Psoas muscle (tissue), 8 donors: ENCODE data around the gene ACACB. TPM values are rescaled to one million over a fixed set of nuclear protein-coding genes. Genes with fewer than 3 reads are reported as not detected.
A peak's percentile ranks its signal among the peaks of the same experiment; 100 is the strongest.
"Not testable (repeated sequence)": the region's sequence is repeated elsewhere in the genome, so short reads cannot be mapped to it uniquely, and the experiment has no call there.

Experiments used
- ATAC-seq, 4 donors: fragments of 200-7000 bp; cut with Tn5 transposase; one replicate each; pipeline ENCODE4 v1.9.1; 2020; ENCODE audit warnings: moderate library complexity in 3 of 4, mild to moderate bottlenecking in 2 of 4
- DNase-seq, 2 donors: peaks; one replicate each; pipeline ENCODE4 v3.0.0-alpha.2; 2020
- H3K27ac ChIP-seq: fragments of 200-600 bp; one replicate; pipeline ENCODE4 v1.8.0; 2022
- H3K27me3 ChIP-seq, 3 donors: fragments of 200-600 bp in 1 of 3; one replicate each; pipeline versions ENCODE4 v1.6.1 to v1.8.0; 2013 to 2022; ENCODE audit warnings: low read length in 2 of 3, mild to moderate bottlenecking in 2 of 3, moderate library complexity in 1 of 3; ENCODE audit not compliant: insufficient read depth in 3 of 3
- H3K36me3 ChIP-seq, 2 donors: fragments of 200-600 bp in 1 of 2; one replicate each; pipeline versions ENCODE4 v1.6.1 to v1.8.0; 2013 to 2022; ENCODE audit warnings: low read depth in 1 of 2, mild to moderate bottlenecking in 1 of 2, moderate library complexity in 1 of 2; ENCODE audit not compliant: insufficient read depth in 1 of 2
- H3K4me1 ChIP-seq: fragments of 200-600 bp; one replicate; pipeline ENCODE4 v1.8.0; 2022
- H3K4me3 ChIP-seq: fragments of 200-600 bp; one replicate; pipeline ENCODE4 v1.8.0; 2022; ENCODE audit warnings: mild to moderate bottlenecking
- H3K9me3 ChIP-seq: fragments of 200-600 bp; one replicate; pipeline ENCODE4 v1.8.0; 2022
- CTCF ChIP-seq: fragments of 200-600 bp; IDR thresholded peaks from one replicate; pipeline ENCODE4 v1.8.0; 2022; ENCODE audit warnings: antibody characterized with exemption
- WGBS, 3 donors: extraction: QIAGEN DNeasy Blood & Tissue Kit; methylation state at CpG; one replicate each; pipeline versions ENCODE4 v1.1.6 to v1.1.7; 2013; 5-methylcytosine and 5-hydroxymethylcytosine counted together
- intact Hi-C, 2 donors: fragments of 100-400 bp; cut with DNase I; formaldehyde crosslinking; loops; one replicate each; pipeline versions ENCODE4 v1.11.0 to v1.14.2; 2022
- polyA plus RNA-seq, 3 donors: library from polyadenylated mRNA; stranded (reverse); fragments of 200-250 nt; gene quantifications; one replicate each; pipeline ENCODE4 v1.2.3, GENCODE V29; 2013
- total RNA-seq, 4 donors: library from RNA; stranded (reverse); fragmentation: NEBNext Ultra II Directional in 2 of 4; extraction: Animal tissue kit (Norgen Biotek cat#: 25700) in 2 of 4; gene quantifications; one replicate each; pipeline versions ENCODE4 v1.2.1 to v1.2.4, GENCODE V29; 2021 to 2023
- donor health status: healthy with polysubstance abuse.
- donor health status: DM: no; HTN: no; CAD: no; lungs with moderate emphysema.
- donor health status: Bipolar disorder and iron deficiency.
- donor health status: healthy.
- donor health status: DM: yes; HTN: yes; CAD: no.
- donor health status: DM: no; HTN: no; CAD: no.
- donor health status: DM: no; HTN: no; CAD: no.
- donor health status: DM: yes; HTN: yes; CAD: no.

ACACB gene
- total and polyA plus RNA-seq, 7 donors = 27.0 to 503 (median 246) TPM

GRCh38 chr12:109166371-109166770 lies 50.0 kb downstream of the ACACB start:
- ATAC-seq (no peak), DNase-seq (no peak)
- WGBS, 3 donors = 88 to 95% (median 90%) methylated on average over 8 to 9 of the region's 9 CpGs
- H3K4me3 ChIP-seq = no peak overlapping the region
- no peak overlapping the region for H3K27ac ChIP-seq
- H3K36me3 ChIP-seq = peaks cover 8 to 86% of the 10 kb centered on the region in 2 donors
- H3K9me3 ChIP-seq = no peaks in the 10 kb centered on the region
- peaks cover 8% of the 10 kb centered on the region for H3K4me1 ChIP-seq
- no peak for TF ChIP-seq CTCF
- H3K27me3 ChIP-seq = no peaks in the 10 kb centered on the region
- intact Hi-C loops = no loop called here

GRCh38 chr12:109167781-109168180 lies 51.4 kb downstream of the ACACB start:
- DNase-seq = no peak
- Histone ChIP-seq H3K27me3 (no peaks in the 10 kb centered on the region), H3K36me3 (peaks cover 18 to 98% of the 10 kb centered on the region in 2 donors), H3K9me3 (no peaks in the 10 kb centered on the region), H3K27ac (no peak overlapping the region), H3K4me3 (no peak overlapping the region), H3K4me1 (peaks cover 5% of the 10 kb centered on the region)
- intact Hi-C loops = no loop called here
- WGBS, 3 donors = 94 to 95% (median 94%) methylated on average over 18 of the region's 18 CpGs
- ATAC-seq = no peak
- TF ChIP-seq CTCF = no peak

- H3K36me3 ChIP-seq = peaks cover 18 to 99% of the 10 kb centered on the region in 2 donors
- DNase-seq (no peak), ATAC-seq (peak in 3 of 4 donors; percentile 18 to 46 (median 34))
- H3K27ac ChIP-seq = peak overlapping the region; percentile 25
- H3K9me3 ChIP-seq = no peaks in the 10 kb centered on the region
- TF ChIP-seq CTCF = no peak
- intact Hi-C loops = no loop called here
- 76 to 88% (median 77%) methylated on average over 3 of the region's 3 CpGs for WGBS, 3 donors
- no peaks in the 10 kb centered on the region for H3K4me1 ChIP-seq
- H3K27me3 ChIP-seq = no peaks in the 10 kb centered on the region
- H3K4me3 ChIP-seq = no peak overlapping the region
Observed at GRCh38 chr12:109169262-109169661, 52.9 kb downstream of the ACACB start.

- WGBS, 3 donors = 42 to 45% (median 42%) methylated on average over 6 of the region's 6 CpGs
- Histone ChIP-seq H3K36me3 (peaks cover 18 to 99% of the 10 kb centered on the region in 2 donors), H3K9me3 (no peaks in the 10 kb centered on the region), H3K4me1 (no peaks in the 10 kb centered on the region), H3K27ac (peak overlapping the region; percentile 25), H3K27me3 (no peaks in the 10 kb centered on the region), H3K4me3 (no peak overlapping the region)
- no peak for TF ChIP-seq CTCF
- DNase-seq = no peak
- peak in 2 of 4 donors; percentile 7 to 13 for ATAC-seq
- intact Hi-C loops = loop anchor here in 1 of 2 donors (10.0 kb wide), 1 partner anchor 65 kb away; no protein-coding TSS in a partner anchor
Observed at GRCh38 chr12:109169686-109170085, 53.3 kb downstream of the ACACB start.

- intact Hi-C loops = loop anchor here in 1 of 2 donors (10.0 kb wide), 1 partner anchor 64 kb away; no protein-coding TSS in a partner anchor
- peak in 1 of 4 donors; percentile 5 for ATAC-seq
Observed at GRCh38 chr12:109170324-109170723, 53.9 kb downstream of the ACACB start.

GRCh38 chr12:109172787-109173186 lies 56.4 kb downstream of the ACACB start:
- not testable (repeated sequence) for ATAC-seq, DNase-seq, H3K27me3 ChIP-seq, H3K9me3 ChIP-seq, H3K4me3 ChIP-seq, H3K27ac ChIP-seq, H3K4me1 ChIP-seq
- H3K36me3 ChIP-seq = peaks cover 20 to 99% of the 10 kb centered on the region in 2 donors
- intact Hi-C loops = loop anchor here in 1 of 2 donors (10.0 kb wide), 1 partner anchor 62 kb away; no protein-coding TSS in a partner anchor
- WGBS, 3 donors = 95 to 98% (median 96%) methylated on average over 6 of the region's 6 CpGs

More at GRCh38 chr12:109170324-109170723, 53.9 kb downstream of the ACACB start:
- no peak for TF ChIP-seq CTCF
- 76 to 87% (median 77%) methylated on average over 7 of the region's 7 CpGs for WGBS, 3 donors
- H3K36me3 ChIP-seq = peaks cover 17 to 99% of the 10 kb centered on the region in 2 donors
- peak overlapping the region; percentile 25 for H3K27ac ChIP-seq
- no peaks in the 10 kb centered on the region for H3K27me3 ChIP-seq
- no peaks in the 10 kb centered on the region for H3K9me3 ChIP-seq
- DNase-seq = no peak
- H3K4me1 ChIP-seq = no peaks in the 10 kb centered on the region
- no peak overlapping the region for H3K4me3 ChIP-seq
